DLD1 (cell line): Measurements from ENCODE around the gene NT5C2.
"Not testable (repeated sequence)": the region's sequence is repeated elsewhere in the genome, so short reads cannot be mapped to it uniquely, and the experiment has no call there.

Experiments
- in situ Hi-C: cut with HindIII; loops from 2 replicates; pipeline ENCODE4 v1.10.0; 2017; ENCODE audit warnings: low sequenced_read_pairs

The NT5C2 gene

DNA sequence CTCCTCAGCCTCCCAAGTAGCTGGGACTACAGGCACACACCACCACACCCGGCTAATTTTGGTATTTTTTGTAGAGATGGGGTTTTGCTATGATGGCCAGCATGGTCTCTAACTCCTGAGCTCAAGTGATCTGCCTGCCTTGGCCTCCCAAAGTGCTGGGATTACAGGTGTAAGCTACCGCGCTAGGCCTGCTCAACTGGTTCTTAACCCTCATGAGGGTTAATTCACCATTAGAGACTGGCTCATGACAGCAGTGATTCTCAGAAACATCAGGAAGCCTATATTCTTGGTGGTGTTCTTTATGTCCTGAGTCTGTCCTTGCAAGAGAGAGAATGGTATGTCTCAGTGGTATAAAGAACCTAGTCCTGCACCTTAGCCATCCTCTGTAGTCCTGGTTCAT, 10.4 kb upstream of the NT5C2 start:
- in situ Hi-C loops, result no loop called here

DNA sequence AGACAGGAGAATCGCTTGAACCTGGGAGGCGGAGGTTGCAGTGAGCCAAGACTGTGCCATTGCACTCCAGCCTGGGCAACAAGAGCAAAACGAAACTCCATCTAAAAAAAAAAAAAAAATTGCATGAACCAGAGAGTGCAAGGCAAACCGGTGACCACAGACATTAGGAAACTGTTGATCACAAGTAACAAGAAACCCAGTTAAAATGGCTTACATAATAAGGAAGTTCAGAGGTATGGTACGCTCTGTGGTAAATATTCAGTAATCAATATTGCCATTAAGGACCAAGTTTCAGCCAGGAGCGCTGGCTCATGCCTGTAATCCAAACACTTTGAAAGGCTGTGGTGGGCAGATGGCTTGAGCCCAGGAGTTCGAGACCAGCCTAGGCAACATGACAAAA, 9.2 kb upstream of the NT5C2 start:
- in situ Hi-C loops, result no loop called here

DNA sequence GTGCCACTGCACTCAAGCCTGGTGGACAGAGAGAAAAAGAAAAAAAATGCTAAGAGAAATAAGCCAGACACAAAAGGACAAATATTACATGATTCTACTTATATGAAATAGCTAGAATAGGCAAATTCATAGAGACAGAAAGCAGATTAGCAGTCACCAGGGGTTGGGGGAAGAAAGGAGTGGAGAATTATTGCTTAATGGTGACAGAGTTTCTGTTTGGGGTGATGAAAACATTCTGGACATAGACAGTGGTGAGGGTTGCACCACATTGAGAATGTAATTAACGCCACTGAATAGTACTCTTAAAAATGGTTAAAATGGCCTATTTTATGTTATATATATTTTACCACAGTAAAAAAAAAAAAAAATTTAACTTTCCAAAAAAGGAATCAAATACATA, 6.4 kb upstream of the NT5C2 start:
- in situ Hi-C loops, result no loop called here

DNA sequence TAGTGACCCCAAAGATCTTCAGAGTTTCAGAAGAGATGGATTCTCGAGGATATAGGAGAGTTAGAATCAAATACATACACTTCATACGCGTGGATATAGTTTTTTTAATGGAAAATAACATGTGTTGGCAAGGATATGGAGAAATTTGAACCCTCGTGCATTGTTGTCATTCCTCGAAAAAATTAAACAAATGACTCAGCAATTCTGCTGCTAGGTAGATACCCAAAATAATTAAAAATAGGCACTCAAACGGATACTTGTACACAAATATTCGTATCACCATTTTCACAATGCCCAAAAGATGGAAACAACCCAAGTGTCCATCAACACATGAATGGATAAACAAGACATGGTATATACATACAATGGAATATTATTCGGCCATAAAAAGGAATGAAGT, 5.6 kb upstream of the NT5C2 start:
- in situ Hi-C loops, result no loop called here

DNA sequence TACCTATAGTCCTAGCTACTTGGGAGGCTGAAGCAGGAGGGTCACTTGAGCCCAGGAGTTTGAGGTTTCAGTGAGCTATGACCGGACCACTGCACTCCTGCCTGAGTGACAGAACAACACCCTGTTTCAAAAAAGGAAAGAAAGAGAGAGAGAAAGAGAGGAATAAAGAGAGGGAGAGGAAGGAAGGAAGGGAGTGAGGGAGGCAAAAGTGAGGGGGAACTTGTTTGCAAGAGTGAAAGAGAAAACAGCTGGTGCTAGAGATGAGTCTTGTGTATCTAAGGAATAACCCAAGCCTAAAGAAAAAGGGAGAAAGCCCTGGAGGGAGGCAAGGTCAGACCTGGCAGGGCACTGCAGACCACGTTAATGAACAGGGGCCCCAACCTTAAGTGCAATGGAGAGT, 4.8 kb upstream of the NT5C2 start:
- in situ Hi-C loops, result no loop called here

DNA sequence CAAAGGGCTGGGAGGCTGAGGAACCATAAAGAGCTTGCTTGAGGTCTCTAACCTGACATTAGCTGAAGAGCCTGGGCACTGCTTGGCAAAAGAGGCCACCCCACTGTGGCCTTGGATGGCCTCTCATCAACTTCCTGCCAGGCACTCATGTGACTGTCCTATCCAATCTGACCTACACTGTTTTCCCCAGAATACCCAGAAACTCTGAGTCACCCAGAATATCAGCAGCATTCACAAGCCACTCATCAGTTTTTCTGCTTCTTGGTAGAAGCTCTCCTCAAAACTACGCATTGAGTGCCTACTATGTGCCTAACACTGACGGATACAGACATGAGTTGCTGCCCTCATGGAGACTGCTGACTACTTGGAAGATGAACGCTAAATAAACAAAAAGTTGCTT, 4.1 kb upstream of the NT5C2 start:
- in situ Hi-C loops, result no loop called here

DNA sequence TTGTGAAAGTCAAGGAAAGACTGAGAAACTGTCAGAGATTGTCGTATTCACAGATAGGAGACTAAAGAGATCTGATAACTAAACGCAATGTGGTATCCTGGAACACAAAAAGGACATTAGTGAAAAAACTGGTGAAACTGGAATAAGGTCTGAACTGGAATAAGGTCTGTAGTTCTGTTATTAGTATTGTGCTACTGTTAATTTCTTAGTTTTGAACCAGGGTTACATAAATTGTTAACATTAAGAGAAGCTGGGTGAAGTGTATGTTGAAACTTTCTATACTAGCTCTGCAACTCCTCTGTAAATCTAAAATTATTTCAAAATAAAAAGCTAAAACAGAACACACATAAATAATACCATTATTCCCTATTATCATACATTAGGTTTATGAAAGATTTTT, 3.4 kb upstream of the NT5C2 start:
- in situ Hi-C loops, result no loop called here

DNA sequence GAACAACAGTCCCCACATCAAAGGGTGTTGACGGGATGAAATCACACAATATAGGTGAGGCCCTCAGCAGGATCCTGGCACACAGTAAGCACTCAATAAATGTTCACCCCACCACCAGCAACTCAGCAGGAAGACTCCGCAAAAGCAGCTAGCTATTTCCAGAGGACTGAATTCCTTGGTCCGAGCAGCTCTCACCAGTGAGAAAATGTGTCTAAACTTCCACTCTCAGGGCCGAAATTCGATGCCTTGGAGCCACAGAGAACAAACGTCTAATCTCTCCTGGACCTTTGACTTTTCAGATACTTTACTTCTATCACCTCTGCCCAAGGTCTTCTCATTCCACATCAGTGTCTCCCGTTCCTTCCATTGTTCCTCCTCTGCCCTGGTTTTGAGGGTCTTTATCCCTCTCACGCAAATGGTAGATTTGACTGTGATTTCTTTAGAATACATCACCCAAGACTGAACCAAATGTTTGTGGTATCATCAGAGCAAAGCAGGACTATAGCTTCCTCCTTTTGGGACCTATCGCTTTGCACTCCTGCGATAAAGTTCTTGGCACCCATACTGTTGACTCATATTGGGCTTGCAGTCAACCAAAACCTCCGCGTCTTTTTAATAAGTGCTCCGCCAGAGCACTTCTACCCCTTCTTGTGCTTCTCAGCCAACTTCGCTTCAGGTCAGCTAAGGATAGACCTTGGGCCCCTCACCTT, 903 bp upstream of the NT5C2 start:
- in situ Hi-C loops, result loop anchor here (5.0 kb wide), 1 partner anchor 43 kb away; no protein-coding TSS in a partner anchor

DNA sequence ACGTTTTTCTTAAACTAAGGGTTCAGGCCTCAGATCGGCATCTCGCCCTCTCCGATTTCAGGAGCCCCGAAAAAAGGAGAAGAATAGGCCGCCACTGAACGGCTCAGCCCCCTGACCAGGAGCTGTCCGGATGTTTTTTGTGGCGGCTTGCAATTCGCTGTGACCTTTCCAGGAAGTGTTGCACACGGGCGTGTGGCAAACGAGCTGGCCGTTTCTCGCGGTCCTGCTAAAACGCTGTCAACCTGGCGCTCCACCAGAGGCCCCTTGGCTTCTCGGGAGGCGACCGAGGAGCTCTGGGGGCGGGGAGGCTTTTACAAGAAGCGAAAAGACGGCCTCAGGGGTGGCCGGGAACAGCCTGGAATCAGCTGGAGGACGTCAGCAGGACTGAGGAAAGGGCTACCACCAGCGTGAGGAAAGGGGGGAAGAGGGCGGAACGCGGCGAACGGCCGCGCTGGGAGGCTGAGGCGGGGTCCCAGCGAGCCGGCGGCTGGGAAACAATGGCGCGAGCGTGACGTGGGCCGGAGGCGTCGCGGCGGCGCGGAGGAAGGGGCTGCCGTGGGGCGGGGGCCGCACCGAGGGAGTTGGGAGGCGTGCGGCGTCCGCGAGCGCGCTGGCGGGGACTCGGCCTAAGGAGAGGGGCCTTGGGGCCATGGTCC, 493 bp downstream of the NT5C2 start:
- in situ Hi-C loops, result loop anchor here (5.0 kb wide), 1 partner anchor 45 kb away; no protein-coding TSS in a partner anchor

DNA sequence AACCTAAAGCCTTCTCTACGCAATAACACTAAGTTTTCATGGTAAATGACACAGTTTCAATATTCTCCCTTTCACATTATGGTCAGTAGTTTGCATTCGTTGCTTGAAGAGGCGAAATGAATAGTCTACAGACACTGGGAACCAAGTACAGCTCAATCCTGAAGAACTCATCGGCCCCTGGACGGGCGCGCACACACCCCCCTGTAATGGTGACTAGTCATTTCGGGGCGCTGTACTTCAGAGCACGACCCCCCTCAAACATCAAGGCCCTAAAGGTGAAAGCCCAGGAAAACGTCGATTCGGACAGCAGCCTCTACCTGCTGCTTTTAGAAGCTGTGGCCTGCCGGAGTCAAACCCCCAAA, 1.0 kb downstream of the NT5C2 start:
- in situ Hi-C loops, result loop anchor here (5.0 kb wide), 1 partner anchor 45 kb away; no protein-coding TSS in a partner anchor

DNA sequence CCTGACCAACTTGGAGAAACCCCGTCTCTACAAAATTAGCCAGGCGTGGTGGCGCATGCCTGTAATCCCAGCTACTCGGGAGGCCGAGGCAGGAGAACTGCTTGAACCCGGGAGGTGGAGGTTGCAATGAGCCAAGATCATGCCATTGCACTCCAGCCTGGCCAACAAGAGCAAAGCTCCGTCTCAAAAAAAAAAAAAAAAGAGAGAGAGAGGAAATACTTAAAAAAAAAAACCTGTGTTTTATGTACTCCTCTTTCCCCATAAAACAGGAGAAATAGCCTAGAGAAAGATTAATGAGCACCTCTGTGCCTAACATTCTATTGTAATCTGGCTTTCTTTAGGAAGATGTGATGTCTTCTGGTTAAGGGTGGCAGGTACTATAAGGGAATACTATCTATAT, 1.9 kb downstream of the NT5C2 start:
- in situ Hi-C loops, result loop anchor here (5.0 kb wide), 1 partner anchor 46 kb away; no protein-coding TSS in a partner anchor

DNA sequence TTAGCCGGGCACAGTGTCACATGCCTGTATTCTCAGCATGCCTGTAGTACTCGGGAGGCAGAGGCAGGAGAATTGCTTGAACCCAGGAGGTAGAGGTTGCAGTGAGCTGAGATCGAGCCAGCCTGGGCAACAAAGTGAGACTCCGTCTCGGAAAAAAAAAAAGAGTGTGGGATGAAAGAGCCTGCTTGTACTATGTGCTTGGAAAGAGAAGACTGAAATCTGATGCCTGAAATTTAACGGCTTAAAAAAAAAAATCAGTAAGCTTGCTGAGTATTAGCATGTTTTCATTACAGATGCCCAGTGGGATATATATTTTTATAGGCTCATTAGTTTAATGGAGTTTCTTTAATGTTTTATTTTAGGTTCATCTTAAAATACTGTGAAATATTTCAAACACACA, 4.2 kb downstream of the NT5C2 start:
- in situ Hi-C loops, result no loop called here

DNA sequence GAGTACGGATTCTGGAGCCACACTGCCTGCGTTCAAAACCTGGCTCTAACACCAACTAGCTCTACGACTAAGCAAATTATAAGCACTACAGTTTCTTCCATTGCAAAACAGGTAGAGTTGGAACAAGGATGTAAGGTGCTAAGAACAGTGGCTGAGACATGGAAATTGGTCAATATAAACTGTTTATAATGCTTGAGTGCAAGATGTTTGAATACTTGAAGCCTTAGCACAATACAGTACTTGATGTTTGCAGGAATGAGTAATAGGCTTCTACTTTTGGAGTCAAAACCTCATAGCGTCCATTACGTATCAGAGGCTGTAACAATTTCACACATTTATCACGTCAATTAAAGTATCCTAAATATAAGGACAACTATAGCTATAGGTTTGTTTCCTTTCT, 6.9 kb downstream of the NT5C2 start:
- in situ Hi-C loops, result no loop called here

DNA sequence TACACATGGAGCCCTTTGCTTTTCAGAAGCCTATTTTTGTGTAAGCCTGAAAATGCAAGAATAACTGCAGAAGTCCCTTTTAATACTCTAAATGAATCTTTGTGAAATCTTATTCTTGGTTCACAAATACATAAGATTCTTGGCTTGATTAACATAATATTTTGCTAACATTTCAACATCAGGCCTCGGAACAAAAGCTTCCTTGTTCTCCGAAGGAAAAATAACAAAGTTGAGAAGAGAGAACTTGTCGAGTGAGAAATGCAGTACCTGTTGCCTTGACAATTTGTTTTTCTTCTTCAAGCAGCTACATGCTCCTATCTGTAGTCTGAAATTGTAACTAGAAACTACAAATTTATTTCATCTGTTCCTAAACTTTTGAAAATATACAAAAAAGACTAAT, 8.5 kb downstream of the NT5C2 start:
- in situ Hi-C loops, result no loop called here

DNA sequence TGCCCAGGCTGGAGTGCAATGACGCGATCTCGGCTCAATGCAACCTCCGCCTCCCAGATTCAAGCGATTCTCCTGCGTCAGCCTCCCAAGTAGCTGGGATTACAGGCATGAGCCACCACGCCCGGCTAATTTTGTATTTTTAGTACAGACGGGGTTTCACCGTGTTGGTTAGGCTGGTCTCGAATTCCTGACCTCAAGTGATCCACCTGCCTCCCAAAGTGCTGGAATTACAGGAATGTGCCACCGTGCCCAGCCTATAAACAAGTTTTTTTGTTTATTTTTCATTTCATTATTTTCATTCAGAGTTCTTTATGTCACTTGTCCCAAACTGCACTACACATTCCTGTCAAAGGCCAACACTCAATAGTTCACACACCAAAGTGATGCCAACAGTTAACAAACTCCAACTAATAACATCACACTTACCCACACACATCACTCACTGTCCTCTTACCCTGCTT, 9.1 kb downstream of the NT5C2 start:
- in situ Hi-C loops, result not testable (repeated sequence)

DNA sequence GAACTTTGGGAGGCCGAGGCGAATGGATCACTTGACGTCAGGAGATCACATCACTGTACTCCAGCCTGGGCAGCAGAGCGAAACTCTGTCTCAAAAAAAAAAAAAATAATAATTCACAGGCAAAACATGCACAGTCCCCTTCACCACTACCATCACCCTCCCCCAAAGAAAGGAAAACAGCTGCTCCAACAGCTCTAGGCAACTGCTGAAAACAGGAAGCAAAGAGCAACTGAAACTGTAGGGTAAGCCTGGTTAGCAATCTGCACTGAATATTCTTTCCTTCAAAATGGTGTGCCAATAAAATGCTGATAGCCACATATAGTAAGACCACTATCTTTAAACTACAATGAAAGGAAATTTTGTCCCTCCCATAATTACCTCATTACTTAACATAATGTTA, 11.8 kb downstream of the NT5C2 start:
- in situ Hi-C loops, result no loop called here

DNA sequence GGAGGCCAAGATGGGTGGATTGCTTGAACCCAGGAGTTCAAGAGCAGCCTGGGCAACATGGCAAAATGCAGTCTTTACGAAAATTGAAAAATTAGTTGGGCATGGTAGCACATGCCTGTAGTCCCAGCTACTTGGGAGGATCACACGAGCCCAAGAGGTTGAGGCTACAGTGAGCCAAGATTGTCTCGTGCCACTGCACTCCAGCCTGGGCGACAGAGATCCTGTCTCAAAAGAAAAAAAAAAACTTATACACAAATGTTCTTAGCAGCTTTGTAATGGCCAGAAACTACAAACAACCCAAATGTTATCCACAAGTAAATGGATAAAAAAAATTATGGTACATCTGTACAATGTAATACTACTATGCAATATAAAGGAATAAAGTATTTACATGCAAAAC, 12.6 kb downstream of the NT5C2 start:
- in situ Hi-C loops, result no loop called here

DNA sequence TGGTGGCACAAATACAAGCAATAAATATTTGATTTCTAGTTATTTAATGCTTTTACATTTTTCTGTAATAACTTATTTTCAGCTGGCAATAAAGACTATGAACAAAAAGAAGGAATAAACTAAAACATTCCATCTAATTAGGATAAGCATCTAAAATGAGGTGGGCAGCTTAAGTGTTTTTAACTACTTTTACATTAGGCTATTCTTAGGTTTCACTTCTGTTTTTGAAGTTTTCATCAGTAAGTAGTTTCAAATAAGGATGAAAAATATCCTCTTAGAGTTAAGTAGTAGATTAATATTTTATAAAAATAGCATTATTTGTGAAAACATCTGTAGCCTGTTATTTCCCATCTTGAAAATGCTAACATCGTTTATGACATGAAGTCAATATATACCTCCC, 15.9 kb downstream of the NT5C2 start:
- in situ Hi-C loops, result no loop called here

DNA sequence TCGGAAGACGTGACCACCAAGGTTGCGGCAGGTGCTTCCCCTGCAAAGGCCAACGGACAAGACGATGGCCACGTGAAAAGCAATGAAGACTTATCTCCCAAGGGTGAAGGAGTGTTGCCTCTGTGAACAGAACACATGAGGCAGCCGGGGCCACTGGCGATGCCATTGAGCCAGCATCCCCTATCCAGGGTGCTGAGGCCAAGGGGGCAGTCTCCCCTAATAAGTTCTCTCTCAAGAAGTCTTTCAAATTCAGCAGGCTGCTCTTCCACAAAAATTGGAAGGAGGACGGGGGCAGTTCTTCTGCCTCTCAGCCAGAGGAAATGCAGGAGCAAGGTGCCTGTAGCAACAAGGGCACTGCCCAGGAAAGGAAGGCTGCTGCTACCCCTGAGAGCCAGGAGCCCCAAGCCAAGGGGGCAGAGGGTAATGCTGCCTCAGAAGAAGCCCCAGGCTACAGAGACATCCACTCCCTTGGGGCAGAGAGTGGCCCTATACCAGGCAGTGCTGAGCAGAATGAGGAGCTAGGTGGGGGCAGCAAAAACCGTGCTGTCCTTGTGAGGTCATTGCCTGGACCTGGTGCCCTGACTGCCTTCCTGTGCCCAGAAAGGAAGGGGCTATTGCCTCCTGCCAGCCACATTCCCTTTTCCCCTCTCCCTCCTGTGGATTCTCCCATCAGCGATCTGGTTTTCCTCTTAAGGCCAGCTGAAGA, 17.3 kb downstream of the NT5C2 start:
- in situ Hi-C loops, result no loop called here

DNA sequence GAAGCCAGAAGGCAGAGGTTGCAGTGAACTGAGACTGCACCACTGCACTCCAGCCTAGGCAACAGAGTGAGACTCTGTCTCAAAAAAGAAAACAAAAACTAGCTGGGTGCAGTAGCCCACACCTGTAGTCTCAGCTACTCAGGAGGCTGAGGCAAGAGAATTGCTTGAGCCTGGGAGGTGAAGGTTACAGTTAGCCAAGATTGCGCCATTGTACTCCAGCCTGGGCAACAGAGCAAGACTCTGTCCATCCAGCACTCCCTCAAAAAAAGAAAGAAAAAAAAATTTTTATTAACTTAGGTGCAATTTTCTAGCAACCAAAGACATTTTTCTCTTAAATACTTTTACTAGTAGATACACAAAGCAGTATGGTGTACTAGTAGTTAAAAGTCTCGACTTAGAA, 18.7 kb downstream of the NT5C2 start:
- in situ Hi-C loops, result not testable (repeated sequence)

DNA sequence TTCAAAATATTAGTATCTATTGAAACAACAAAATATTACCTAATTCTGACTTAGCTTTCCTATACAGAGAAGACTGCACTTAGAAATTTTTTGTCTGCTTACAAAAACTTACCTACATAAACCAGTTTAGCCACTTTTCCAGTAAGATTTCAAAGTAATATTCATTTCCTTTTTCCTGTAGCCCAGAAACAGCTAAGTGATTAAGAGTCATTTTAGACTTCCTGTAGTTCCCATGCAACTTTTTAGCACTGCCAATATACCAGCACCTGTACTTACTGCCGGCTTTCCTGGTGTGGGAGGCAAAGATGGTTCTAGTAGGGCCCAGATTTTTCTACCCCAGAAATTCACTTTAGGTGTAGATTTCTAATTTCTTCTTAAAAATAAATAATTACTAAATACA, 21.8 kb downstream of the NT5C2 start:
- in situ Hi-C loops, result no loop called here

DNA sequence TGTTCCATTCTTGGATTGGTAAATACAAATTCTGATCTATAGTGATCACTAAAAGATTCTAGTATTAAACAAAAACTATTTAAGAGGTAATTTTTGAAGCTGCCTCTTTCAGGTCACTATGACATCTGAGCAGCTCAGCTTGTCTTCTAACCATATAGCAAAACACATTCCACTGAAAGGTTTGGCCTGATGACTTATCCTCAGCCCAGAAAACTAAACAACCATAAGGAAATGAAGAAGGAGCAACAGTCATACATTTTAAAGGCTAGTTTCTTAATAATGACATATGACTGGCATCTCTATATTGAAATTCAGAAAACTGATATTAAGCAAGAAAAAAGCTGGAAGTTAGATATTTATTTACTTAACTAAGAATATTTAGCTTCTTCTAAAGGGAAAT, 24.6 kb downstream of the NT5C2 start:
- in situ Hi-C loops, result no loop called here
